Activated CD4-positive, alpha-beta memory T cell treated with anti-CD3 and anti-CD28 coated beads, Interleukin-2, amount 10 ng/mL, durations not matched to agents 7 days and 5 days (primary cell): ENCODE results near the gene LIF. TPM values are rescaled to one million over a fixed set of nuclear protein-coding genes. Genes with fewer than 3 reads are reported as not detected.
A peak's percentile ranks its signal among the peaks of the same experiment; 100 is the strongest.
"Not testable (repeated sequence)": the region's sequence is repeated elsewhere in the genome, so short reads cannot be mapped to it uniquely, and the experiment has no call there.

Experiments
- CTCF ChIA-PET: fragments of 350-600 bp; sonication (Branson Sonifier 250); formaldehyde crosslinking; loops from one replicate; lab custom pipeline; 2021; ENCODE audit warnings: antibody characterized with exemption, inconsistent platforms; lab: Charles Lee
- POLR2A ChIA-PET: fragments of 350-600 bp; sonication (Branson Sonifier 250); formaldehyde crosslinking; loops from one replicate; lab custom pipeline; 2021; ENCODE audit warnings: antibody characterized with exemption; lab: Charles Lee
- DNase-seq: peaks from one replicate; pipeline ENCODE4 v3.0.0-alpha.2; 2020
- H3K27ac Mint-ChIP-seq: one replicate; pipeline ENCODE4 v1.8.0; 2021; ENCODE audit warnings: mild to moderate bottlenecking, mixed read lengths
- H3K27me3 Mint-ChIP-seq: one replicate; pipeline ENCODE4 v1.8.0; 2021; ENCODE audit warnings: mixed read lengths
- H3K36me3 Mint-ChIP-seq: one replicate; pipeline ENCODE4 v1.8.0; 2021; ENCODE audit warnings: low read depth, mixed read lengths
- H3K4me1 Mint-ChIP-seq: one replicate; pipeline ENCODE4 v1.8.0; 2021; ENCODE audit warnings: mixed read lengths
- H3K4me3 Mint-ChIP-seq: one replicate; pipeline ENCODE4 v1.8.0; 2021; ENCODE audit warnings: mild to moderate bottlenecking, mixed read lengths
- H3K9me3 Mint-ChIP-seq: one replicate; pipeline ENCODE4 v1.8.0; 2021; ENCODE audit warnings: mixed read lengths
- total RNA-seq, 2 experiments: library from RNA; stranded (reverse); gene quantifications; one replicate each; pipeline ENCODE4 v1.2.3, GENCODE V29; 2021

LIF gene
- total RNA-seq, 2 experiments from 2014 or later: 94.6 to 94.8 TPM

DNA sequence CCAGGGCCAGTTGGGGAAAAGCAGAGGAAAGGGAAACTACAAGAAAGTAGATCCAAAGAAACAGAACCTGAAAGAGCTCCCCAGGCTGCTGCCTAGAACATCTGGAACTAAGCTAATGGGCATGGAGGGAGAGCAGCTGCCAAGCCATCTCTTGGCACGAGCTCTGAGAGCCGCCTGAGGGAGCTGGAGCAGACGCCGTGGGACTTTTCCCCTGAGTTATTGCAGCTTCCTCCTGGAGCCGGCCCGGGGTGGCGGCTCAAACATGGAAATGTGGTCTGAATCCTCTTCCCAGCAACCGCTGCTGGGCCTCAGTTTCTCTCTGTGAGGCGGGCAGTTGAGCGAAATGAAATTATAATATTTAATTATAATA is 41.8 kb downstream of the LIF start:
- Mint-ChIP-seq H3K27ac (no peak overlapping the region), H3K9me3 (peaks cover 6% of the 10 kb centered on the region), H3K4me3 (no peak overlapping the region), H3K4me1 (peaks cover 20% of the 10 kb centered on the region), H3K27me3 (no peaks in the 10 kb centered on the region), H3K36me3 (peaks cover 5% of the 10 kb centered on the region)
- DNase-seq: no peak
- ChIA-PET POLR2A (interaction anchor here (0.5 to 2.9 kb wide), 5 partner anchors 9 to 122 kb away, joined by 3 to 8 read pairs (median 5); no protein-coding TSS in a partner anchor), CTCF (no interaction called here)

- Mint-ChIP-seq H3K9me3 (peaks cover 6% of the 10 kb centered on the region), H3K4me1 (peaks cover 24% of the 10 kb centered on the region), H3K27me3 (no peaks in the 10 kb centered on the region), H3K36me3 (peaks cover 5% of the 10 kb centered on the region), H3K4me3 (no peak overlapping the region), H3K27ac (no peak overlapping the region)
- POLR2A ChIA-PET: interaction anchor here (0.5 to 2.9 kb wide), 5 partner anchors 8 to 121 kb away, joined by 3 to 8 read pairs (median 5); no protein-coding TSS in a partner anchor
- CTCF ChIA-PET: no interaction called here
- no peak for DNase-seq
Measured at GRCh38 chr22:30204015-30204741, 42.4 kb downstream of the LIF start.

DNA sequence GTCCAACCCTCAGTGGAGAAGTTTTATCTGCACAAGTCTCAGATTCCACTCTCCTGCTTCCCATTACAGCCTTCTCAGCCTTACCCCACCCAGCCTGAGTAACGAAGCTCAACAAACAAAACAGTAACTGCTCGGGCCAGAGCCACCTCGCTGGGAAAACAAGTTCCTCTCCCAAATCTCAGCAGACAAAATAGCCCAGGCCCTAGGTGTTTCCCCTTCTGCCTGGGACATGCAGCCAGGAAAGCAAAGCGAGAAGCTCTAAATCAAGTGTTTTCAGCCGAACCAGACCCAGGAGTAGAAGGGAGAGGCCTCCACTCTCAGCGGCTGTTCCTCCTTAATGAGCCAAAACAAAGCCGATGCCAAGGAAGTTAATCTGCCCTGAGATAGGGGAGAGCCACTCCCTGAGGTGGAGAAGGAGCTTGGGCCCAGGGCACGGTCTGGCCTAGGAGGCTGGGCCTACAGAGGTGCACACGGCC is 44.0 kb downstream of the LIF start:
- Mint-ChIP-seq H3K4me3 (no peak overlapping the region), H3K27ac (no peak overlapping the region), H3K27me3 (no peaks in the 10 kb centered on the region), H3K9me3 (peaks cover 6% of the 10 kb centered on the region), H3K36me3 (peaks cover 5% of the 10 kb centered on the region), H3K4me1 (peaks cover 33% of the 10 kb centered on the region)
- ChIA-PET CTCF (interaction anchor here (0.7 kb wide), 1 partner anchor 135 kb away, joined by 4 read pairs; no protein-coding TSS in a partner anchor), POLR2A (interaction anchor here (1.3 to 4.6 kb wide), 2 partner anchors 12 to 19 kb away, joined by 4 to 18 read pairs; no protein-coding TSS in a partner anchor)
- no peak for DNase-seq

GRCh38 chr22:30201945-30202344 is 44.6 kb downstream of the LIF start:
- CTCF ChIA-PET: no interaction called here
- Mint-ChIP-seq H3K27ac (peak overlapping the region; percentile 34), H3K36me3 (peaks cover 5% of the 10 kb centered on the region), H3K4me3 (no peak overlapping the region), H3K4me1 (peaks cover 37% of the 10 kb centered on the region), H3K27me3 (no peaks in the 10 kb centered on the region), H3K9me3 (peaks cover 6% of the 10 kb centered on the region)
- DNase-seq: no peak
- POLR2A ChIA-PET: interaction anchor here (1.3 to 4.6 kb wide), 2 partner anchors 12 to 19 kb away, joined by 4 to 18 read pairs; no protein-coding TSS in a partner anchor

GRCh38 chr22:30200905-30201304 is 45.7 kb downstream of the LIF start:
- H3K27me3 Mint-ChIP-seq, H3K27ac Mint-ChIP-seq, CTCF ChIA-PET, DNase-seq, H3K9me3 Mint-ChIP-seq, H3K4me3 Mint-ChIP-seq, H3K36me3 Mint-ChIP-seq: not testable (repeated sequence)
- POLR2A ChIA-PET: interaction anchor here (4.6 kb wide), 1 partner anchor 11 kb away, joined by 18 read pairs; no protein-coding TSS in a partner anchor
- H3K4me1 Mint-ChIP-seq: peaks cover 40% of the 10 kb centered on the region

- DNase-seq: no peak
- peaks cover 14% of the 10 kb centered on the region for H3K36me3 Mint-ChIP-seq
- no peak overlapping the region for H3K4me3 Mint-ChIP-seq
- H3K27ac Mint-ChIP-seq: peak overlapping the region; percentile 65
- CTCF ChIA-PET: no interaction called here
- peaks cover 55% of the 10 kb centered on the region for H3K4me1 Mint-ChIP-seq
- H3K9me3 Mint-ChIP-seq: peaks cover 9% of the 10 kb centered on the region
- POLR2A ChIA-PET: interaction anchor here (1.0 to 5.7 kb wide), 4 partner anchors 9 to 16 kb away, joined by 3 to 34 read pairs (median 12); no protein-coding TSS in a partner anchor
- no peaks in the 10 kb centered on the region for H3K27me3 Mint-ChIP-seq
Measured at GRCh38 chr22:30198921-30199320, 47.6 kb downstream of the LIF start.

GRCh38 chr22:30198152-30198825 is 48.3 kb downstream of the LIF start:
- Mint-ChIP-seq H3K4me3 (no peak overlapping the region), H3K27me3 (no peaks in the 10 kb centered on the region), H3K4me1 (peaks cover 61% of the 10 kb centered on the region), H3K36me3 (peaks cover 16% of the 10 kb centered on the region), H3K27ac (peak overlapping the region; percentile 65), H3K9me3 (peaks cover 11% of the 10 kb centered on the region)
- ChIA-PET CTCF (no interaction called here), POLR2A (interaction anchor here (0.9 to 5.7 kb wide), 3 partner anchors 11 to 16 kb away, joined by 3 to 34 read pairs (median 6); no protein-coding TSS in a partner anchor)
- DNase-seq: no peak

- Mint-ChIP-seq H3K27me3 (no peaks in the 10 kb centered on the region), H3K4me1 (peaks cover 70% of the 10 kb centered on the region), H3K4me3 (no peak overlapping the region), H3K27ac (peak overlapping the region; percentile 95), H3K9me3 (peaks cover 13% of the 10 kb centered on the region), H3K36me3 (peaks cover 25% of the 10 kb centered on the region)
- ChIA-PET POLR2A (interaction anchor here (0.6 to 5.7 kb wide), 7 partner anchors 8 to 48 kb away, joined by 3 to 34 read pairs (median 4); no protein-coding TSS in a partner anchor), CTCF (no interaction called here)
- no peak for DNase-seq
Measured at GRCh38 chr22:30197389-30197788, 49.2 kb downstream of the LIF start.

GRCh38 chr22:30196880-30197336 is 49.7 kb downstream of the LIF start:
- POLR2A ChIA-PET: interaction anchor here (0.6 to 5.7 kb wide), 14 partner anchors 9 to 49 kb away, joined by 3 to 34 read pairs (median 7); no protein-coding TSS in a partner anchor
- peaks cover 26% of the 10 kb centered on the region for H3K36me3 Mint-ChIP-seq

GRCh38 chr22:30196141-30196879 is 50.2 kb downstream of the LIF start:
- Mint-ChIP-seq H3K4me1 (peaks cover 78% of the 10 kb centered on the region), H3K27me3 (no peaks in the 10 kb centered on the region), H3K9me3 (peaks cover 9% of the 10 kb centered on the region), H3K4me3 (peak overlapping the region; percentile 42), H3K36me3 (peaks cover 24% of the 10 kb centered on the region), H3K27ac (peak overlapping the region; percentile 95)
- CTCF ChIA-PET: interaction anchor here (0.8 to 1.0 kb wide), 2 partner anchors 18 to 54 kb away, joined by 3 to 4 read pairs; no protein-coding TSS in a partner anchor
- peak; percentile 79 for DNase-seq
- POLR2A ChIA-PET: interaction anchor here (0.7 to 5.7 kb wide), 17 partner anchors 9 to 239 kb away, joined by 3 to 34 read pairs (median 5); no protein-coding TSS in a partner anchor

More at GRCh38 chr22:30196880-30197336, 49.7 kb downstream of the LIF start:
- Mint-ChIP-seq H3K4me3 (peak overlapping the region; percentile 42), H3K27me3 (no peaks in the 10 kb centered on the region), H3K9me3 (peaks cover 13% of the 10 kb centered on the region), H3K27ac (peak overlapping the region; percentile 95), H3K4me1 (peaks cover 75% of the 10 kb centered on the region)
- CTCF ChIA-PET: interaction anchor here (0.8 kb wide), 1 partner anchor 55 kb away, joined by 3 read pairs; no protein-coding TSS in a partner anchor
- no peak for DNase-seq

- H3K36me3 Mint-ChIP-seq: peaks cover 24% of the 10 kb centered on the region
- H3K27ac Mint-ChIP-seq: peak overlapping the region; percentile 95
- ChIA-PET POLR2A (interaction anchor here (0.6 to 5.7 kb wide), 17 partner anchors 10 to 240 kb away, joined by 3 to 34 read pairs (median 5); no protein-coding TSS in a partner anchor), CTCF (interaction anchor here (0.6 to 1.0 kb wide), 3 partner anchors 17 to 713 kb away, joined by 3 to 4 read pairs (median 3); no protein-coding TSS in a partner anchor)
- no peaks in the 10 kb centered on the region for H3K27me3 Mint-ChIP-seq
- DNase-seq: no peak
- H3K9me3 Mint-ChIP-seq: peaks cover 6% of the 10 kb centered on the region
- H3K4me3 Mint-ChIP-seq: peak overlapping the region; percentile 42
- peaks cover 86% of the 10 kb centered on the region for H3K4me1 Mint-ChIP-seq
Measured at GRCh38 chr22:30195245-30196140, 51.1 kb downstream of the LIF start.
